DND-41 (cell line): ENCODE measurements around the gene ITGB7.

ENCODE experiments used
- ATAC-seq: fragments of 200-7000 bp; cut with Tn5 transposase; 3 replicates; pipeline ENCODE4 v1.9.1; 2021; ENCODE audit warnings: low read depth; ENCODE audit not compliant: insufficient read depth
- DNase-seq: peaks from one replicate; pipeline ENCODE4 v3.0.0-alpha.2; 2020
- H2AFZ ChIP-seq: 2 replicates; pipeline ENCODE4 v1.6.0; 2012; ENCODE audit warnings: low read depth, low read length
- H3K27ac ChIP-seq: 2 replicates; pipeline ENCODE4 v1.5.1; 2012; ENCODE audit warnings: low read length, inconsistent platforms
- H3K27me3 ChIP-seq: fragments of 200-600 bp; sonication (generic); 2 replicates; pipeline ENCODE4 v1.6.0; 2012; ENCODE audit warnings: low read length, mild to moderate bottlenecking, inconsistent platforms; ENCODE audit not compliant: insufficient read depth, poor library complexity
- H3K36me3 ChIP-seq: 2 replicates; pipeline ENCODE4 v1.5.1; 2012; ENCODE audit warnings: low read length, inconsistent platforms; ENCODE audit not compliant: insufficient read depth
- H3K4me1 ChIP-seq: 2 replicates; pipeline ENCODE4 v1.5.1; 2012; ENCODE audit warnings: mild to moderate bottlenecking, low read length; ENCODE audit not compliant: insufficient read depth
- H3K4me2 ChIP-seq: 2 replicates; pipeline ENCODE4 v1.6.0; 2012; ENCODE audit warnings: mild to moderate bottlenecking, moderate library complexity, low read length, inconsistent platforms; ENCODE audit not compliant: insufficient read depth
- H3K4me3 ChIP-seq, 2 experiments: fragments of 200-600 bp in 1 of 2; shearing (Covaris generic) in 1 of 2; 2 replicates each; pipeline ENCODE4 v1.5.1; 2012 to 2016; ENCODE audit warnings: inconsistent platforms in 2 of 2, low read length in 2 of 2, mild to moderate bottlenecking in 2 of 2, low read depth in 1 of 2, moderate library complexity in 1 of 2
- H3K79me2 ChIP-seq: 2 replicates; pipeline ENCODE4 v1.6.0; 2012; ENCODE audit warnings: low read length, inconsistent platforms; ENCODE audit not compliant: insufficient read depth
- H3K9ac ChIP-seq: 2 replicates; pipeline ENCODE4 v1.6.0; 2012; ENCODE audit warnings: low read depth, mild to moderate bottlenecking, inconsistent platforms, low read length, moderate library complexity
- H3K9me3 ChIP-seq: 2 replicates; pipeline ENCODE4 v1.5.1; 2012; ENCODE audit warnings: low read length, moderate library complexity, mild to moderate bottlenecking, inconsistent platforms; ENCODE audit not compliant: insufficient read depth, severe bottlenecking
- H4K20me1 ChIP-seq: 2 replicates; pipeline ENCODE4 v1.6.0; 2012; ENCODE audit warnings: low read length; ENCODE audit not compliant: insufficient read depth
- CTCF ChIP-seq: IDR thresholded peaks from 2 replicates; pipeline ENCODE4 v1.5.1; 2012; ENCODE audit warnings: borderline replicate concordance, low read length, moderate library complexity, mild to moderate bottlenecking; ENCODE audit not compliant: poor library complexity, severe bottlenecking; ENCODE audit errors: extremely low read depth
- EZH2 ChIP-seq: IDR thresholded peaks from 3 replicates; pipeline ENCODE4 v1.6.1; 2012; ENCODE audit warnings: borderline replicate concordance, low read depth, mild to moderate bottlenecking, moderate library complexity, low read length, inconsistent platforms; ENCODE audit not compliant: severe bottlenecking

The ITGB7 gene

GRCh38 chr12:53230108-53230845 lies 23.2 kb upstream of the ITGB7 start:
- no peaks in the 10 kb centered on the region for H3K79me2 ChIP-seq
- H3K9ac ChIP-seq = no peak overlapping the region
- H3K36me3 ChIP-seq = no peaks in the 10 kb centered on the region
- H2AFZ ChIP-seq = no peak overlapping the region
- H3K27ac ChIP-seq = no peak overlapping the region
- no peak overlapping the region for H3K4me3 ChIP-seq
- H3K9me3 ChIP-seq = no peaks in the 10 kb centered on the region
- H4K20me1 ChIP-seq = no peaks in the 10 kb centered on the region
- H3K4me1 ChIP-seq = peaks cover 26% of the 10 kb centered on the region
- TF ChIP-seq EZH2 = no peak
- no peak for TF ChIP-seq CTCF
- ATAC-seq (no peak), DNase-seq (no peak)
- no peaks in the 10 kb centered on the region for H3K27me3 ChIP-seq
- no peak overlapping the region for H3K4me2 ChIP-seq

- no peaks in the 10 kb centered on the region for H3K36me3 ChIP-seq
- TF ChIP-seq EZH2 (no peak), CTCF (no peak)
- no peak overlapping the region for H3K27ac ChIP-seq
- no peaks in the 10 kb centered on the region for H3K27me3 ChIP-seq
- H3K4me1 ChIP-seq = peaks cover 31% of the 10 kb centered on the region
- no peak overlapping the region for H2AFZ ChIP-seq
- H3K4me3 ChIP-seq = no peak overlapping the region
- H4K20me1 ChIP-seq = no peaks in the 10 kb centered on the region
- H3K4me2 ChIP-seq = no peak overlapping the region
- H3K9ac ChIP-seq = no peak overlapping the region
- H3K9me3 ChIP-seq = no peaks in the 10 kb centered on the region
- no peaks in the 10 kb centered on the region for H3K79me2 ChIP-seq
- DNase-seq = no peak
- no peak for ATAC-seq
Measured at GRCh38 chr12:53229454-53229853, 22.4 kb upstream of the ITGB7 start.

- H3K4me3 ChIP-seq = no peak overlapping the region
- no peak overlapping the region for H2AFZ ChIP-seq
- no peak overlapping the region for H3K4me2 ChIP-seq
- no peak overlapping the region for H3K9ac ChIP-seq
- H3K9me3 ChIP-seq = no peaks in the 10 kb centered on the region
- H3K27ac ChIP-seq = no peak overlapping the region
- no peaks in the 10 kb centered on the region for H4K20me1 ChIP-seq
- H3K79me2 ChIP-seq = no peaks in the 10 kb centered on the region
- H3K4me1 ChIP-seq = peaks cover 33% of the 10 kb centered on the region
- TF ChIP-seq EZH2 (no peak), CTCF (no peak)
- no peaks in the 10 kb centered on the region for H3K36me3 ChIP-seq
- DNase-seq (no peak), ATAC-seq (no peak)
- no peaks in the 10 kb centered on the region for H3K27me3 ChIP-seq
Measured at GRCh38 chr12:53227836-53228235, 20.8 kb upstream of the ITGB7 start.

- Histone ChIP-seq H3K9ac (no peak overlapping the region), H3K4me2 (no peak overlapping the region), H3K27ac (no peak overlapping the region), H3K4me1 (peaks cover 33% of the 10 kb centered on the region), H3K79me2 (no peaks in the 10 kb centered on the region), H3K9me3 (no peaks in the 10 kb centered on the region), H2AFZ (no peak overlapping the region), H3K4me3 (no peak overlapping the region), H3K36me3 (no peaks in the 10 kb centered on the region), H4K20me1 (no peaks in the 10 kb centered on the region), H3K27me3 (no peaks in the 10 kb centered on the region)
- DNase-seq = no peak
- no peak for TF ChIP-seq CTCF
- no peak for TF ChIP-seq EZH2
- ATAC-seq = no peak
Measured at GRCh38 chr12:53227341-53227740, 20.3 kb upstream of the ITGB7 start.
